GM19239 (cell line): ENCODE data around the gene DUXA.

Experiments used
- DNase-seq: peaks from one replicate; pipeline ENCODE4 v3.0.0; 2011; ENCODE audit warnings: low spot score; ENCODE audit not compliant: insufficient read length
- FAIRE-seq: peaks from 2 replicates; lab custom pipeline; 2011; peaks lifted over from hg19 to GRCh38; lab: Jason Lieb, UNC

Gene DUXA

DNA sequence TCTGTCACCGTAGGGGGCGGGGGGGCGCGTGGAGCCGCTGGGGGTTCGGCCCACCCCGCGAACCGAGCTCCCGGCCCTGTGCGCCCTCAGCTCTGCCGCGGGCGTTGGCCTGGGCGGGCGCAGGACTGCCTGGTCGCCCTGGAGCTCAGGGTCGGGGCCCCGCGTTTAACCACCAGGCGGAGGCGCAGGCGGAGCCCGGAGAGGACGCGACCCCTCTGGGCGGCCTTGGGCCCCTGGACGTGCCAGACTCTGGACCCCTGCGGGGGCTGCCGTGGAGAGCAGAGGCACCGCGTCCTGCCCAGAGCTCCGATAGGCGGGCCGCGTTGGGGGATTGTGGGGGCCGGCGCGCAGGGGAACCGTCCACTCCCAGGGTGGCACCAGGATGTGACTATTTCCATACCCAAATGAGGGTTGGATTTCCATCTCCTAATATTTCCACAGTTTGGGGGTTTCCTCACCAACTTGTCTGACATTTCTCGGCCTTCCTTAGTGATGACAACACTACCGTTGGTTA is 60.5 kb downstream of the DUXA start:
- DNase-seq (no peak), FAIRE-seq (no peak)

DNA sequence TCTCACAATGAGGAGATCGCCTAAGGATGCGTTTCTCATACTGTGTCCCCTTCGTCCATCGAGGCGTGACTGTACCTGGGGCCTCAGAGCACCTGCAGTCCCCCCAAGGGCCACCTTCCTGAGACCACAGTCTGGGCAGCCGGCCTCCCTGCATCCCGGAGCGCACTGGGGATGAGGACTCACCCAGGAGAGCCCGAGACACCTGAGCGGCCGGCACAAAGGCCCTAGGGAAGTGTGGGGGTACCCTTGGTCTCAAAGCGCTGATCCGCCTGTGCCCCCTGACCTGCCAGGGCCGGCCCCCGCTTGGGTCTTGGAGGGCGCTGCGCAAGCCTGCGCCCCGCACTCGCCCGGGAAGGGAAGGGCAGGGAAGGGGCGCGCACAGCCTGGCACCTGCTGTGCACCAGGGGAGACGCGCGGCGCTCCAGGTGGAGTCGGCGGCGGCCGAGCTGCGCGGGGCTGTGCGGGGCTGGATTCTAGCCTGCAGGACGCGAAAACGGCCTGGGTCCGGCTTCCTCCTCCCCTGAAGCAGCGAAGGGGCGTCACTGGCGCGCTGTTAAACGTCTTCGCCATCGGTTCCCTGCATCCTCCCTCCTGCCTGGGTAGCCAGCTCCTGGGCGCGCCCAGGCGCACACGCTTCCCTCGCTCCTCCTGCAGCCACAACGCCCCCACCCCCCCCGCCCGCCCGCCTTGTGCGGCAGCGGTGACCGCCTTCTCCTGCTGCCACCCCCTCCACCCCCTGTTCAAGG is 61.1 kb downstream of the DUXA start:
- FAIRE-seq (no peak), DNase-seq (no peak)
